ENCODE results near the gene CNTNAP2. TPM values are rescaled to one million over a fixed set of nuclear protein-coding genes. Genes with fewer than 3 reads are reported as not detected.

The CNTNAP2 gene
- total RNA-seq, 2 experiments from 2014 or later: not detected

DNA sequence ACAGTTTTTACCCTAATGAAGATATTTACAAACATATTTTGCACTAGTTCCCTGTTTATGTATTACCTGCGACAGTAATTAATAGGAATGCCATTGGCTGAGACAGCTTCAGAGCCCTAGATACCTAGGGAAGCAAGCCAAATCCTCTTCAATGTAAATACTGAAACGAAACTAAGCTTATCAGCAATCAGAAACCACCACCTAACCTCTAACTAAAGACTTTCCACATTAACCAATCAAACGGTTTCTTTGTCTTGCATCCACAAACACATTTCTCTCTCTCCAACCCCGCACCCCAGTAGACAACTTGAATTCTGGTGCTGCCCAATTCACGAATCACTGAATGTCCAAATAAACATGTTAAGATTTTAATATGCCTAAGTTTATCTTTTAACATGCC is 1999.6 kb downstream of the CNTNAP2 start:
- Mint-ChIP-seq H3K27ac (no peak overlapping the region), H3K9me3 (no peaks in the 10 kb centered on the region), H3K36me3 (no peaks in the 10 kb centered on the region), H3K4me3 (no peak overlapping the region), H3K4me1 (ENCODE audit: low read depth) (no peaks in the 10 kb centered on the region), H3K27me3 (peaks cover 4% of the 10 kb centered on the region)
- ChIA-PET CTCF (no interaction called here), POLR2A (interaction anchor here (0.6 kb wide), 2 partner anchors 75 to 189 kb away, joined by 3 read pairs; no protein-coding TSS in a partner anchor)
- intact Hi-C loops (cut with micrococcal nuclease): no loop called here
- DNase-seq: no peak

DNA sequence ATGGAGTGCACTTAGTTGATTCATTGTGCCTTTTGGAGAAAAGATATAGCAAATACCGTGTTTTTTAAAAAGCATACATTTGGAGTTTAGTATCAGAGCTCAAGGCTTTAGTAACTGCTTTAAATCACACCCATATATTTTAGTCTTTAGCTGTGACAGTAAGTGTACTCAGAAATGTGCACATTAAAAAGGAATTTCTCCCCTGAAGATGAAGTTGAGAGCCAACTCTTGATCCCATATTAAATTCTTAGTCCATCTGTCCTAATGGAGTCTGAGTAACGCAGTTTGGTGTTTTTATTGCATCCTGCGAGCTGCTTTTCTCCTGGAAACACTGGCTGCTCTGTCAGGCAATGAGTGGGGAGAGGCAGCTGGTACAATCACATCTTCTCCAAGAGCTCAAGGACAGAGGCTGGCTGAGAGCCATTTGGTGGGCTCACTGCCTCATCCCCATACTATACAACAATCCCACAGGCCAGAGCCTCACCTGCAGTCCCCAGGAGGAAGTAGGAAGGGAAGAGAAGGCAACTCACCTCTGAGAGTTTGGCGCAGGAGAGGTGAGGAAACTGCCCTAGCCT is 2000.3 kb downstream of the CNTNAP2 start:
- POLR2A ChIA-PET: interaction anchor here (0.6 kb wide), 1 partner anchor 188 kb away, joined by 3 read pairs; no protein-coding TSS in a partner anchor
- intact Hi-C loops (cut with micrococcal nuclease): no loop called here

DNA sequence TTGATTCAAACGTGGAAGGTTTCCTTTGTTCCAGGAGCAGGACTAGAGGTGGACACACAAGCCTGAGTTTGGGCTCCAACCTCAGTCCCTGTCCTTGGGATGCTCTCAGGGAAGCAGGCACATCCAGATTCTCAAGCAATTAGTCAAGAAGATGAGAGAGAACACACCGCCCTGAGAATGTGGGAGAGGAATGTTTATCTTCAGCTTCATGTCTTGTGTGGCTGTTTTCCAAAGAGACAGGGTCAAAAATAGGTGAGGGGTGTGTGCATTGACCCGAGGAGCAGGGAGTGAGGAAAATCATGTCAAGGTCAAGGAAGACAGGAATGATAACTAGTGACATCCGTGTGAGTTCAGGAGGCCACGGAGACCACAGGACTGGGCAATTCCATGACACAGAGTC is 2001.8 kb downstream of the CNTNAP2 start:
- Mint-ChIP-seq H3K27me3 (peaks cover 4% of the 10 kb centered on the region), H3K4me3 (no peak overlapping the region), H3K4me1 (ENCODE audit: low read depth) (no peaks in the 10 kb centered on the region), H3K27ac (no peak overlapping the region), H3K9me3 (no peaks in the 10 kb centered on the region), H3K36me3 (no peaks in the 10 kb centered on the region)
- ChIA-PET CTCF (no interaction called here), POLR2A (no interaction called here)
- no peak for DNase-seq
- intact Hi-C loops (cut with micrococcal nuclease): no loop called here

More for the DNA sequence above, 2000.3 kb downstream of the CNTNAP2 start:
- peaks cover 4% of the 10 kb centered on the region for H3K27me3 Mint-ChIP-seq
- no peaks in the 10 kb centered on the region for H3K9me3 Mint-ChIP-seq
- H3K36me3 Mint-ChIP-seq: no peaks in the 10 kb centered on the region
- no peak overlapping the region for H3K27ac Mint-ChIP-seq
- no peak for DNase-seq
- no peak overlapping the region for H3K4me3 Mint-ChIP-seq
- H3K4me1 Mint-ChIP-seq (ENCODE audit: low read depth): no peaks in the 10 kb centered on the region
- CTCF ChIA-PET: interaction anchor here (0.6 kb wide), 1 partner anchor 178 kb away, joined by 3 read pairs; no protein-coding TSS in a partner anchor

DNA sequence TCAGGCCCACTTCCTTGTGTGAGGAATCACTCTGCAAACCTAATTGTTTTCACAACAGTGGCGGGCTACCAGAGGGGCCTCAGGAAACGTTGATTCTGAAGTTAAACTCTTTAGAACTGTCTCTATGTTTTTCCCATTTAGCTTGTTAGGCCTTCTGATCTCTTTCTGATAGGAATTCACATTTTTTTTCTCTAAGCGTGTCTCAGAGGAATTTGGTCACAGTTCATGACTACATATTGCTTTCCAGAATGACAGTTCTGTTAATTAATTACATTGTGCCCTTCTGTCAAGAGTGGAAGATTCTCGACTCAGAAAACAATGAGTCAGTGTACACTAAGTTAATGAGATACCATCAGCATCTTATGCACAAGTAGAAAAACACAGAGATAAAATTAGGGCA is 2004.8 kb downstream of the CNTNAP2 start:
- intact Hi-C loops (cut with micrococcal nuclease): no loop called here
- ChIA-PET CTCF (no interaction called here), POLR2A (no interaction called here)
- Mint-ChIP-seq H3K4me3 (no peak overlapping the region), H3K27me3 (peaks cover 3% of the 10 kb centered on the region), H3K4me1 (ENCODE audit: low read depth) (no peaks in the 10 kb centered on the region), H3K36me3 (no peaks in the 10 kb centered on the region), H3K9me3 (no peaks in the 10 kb centered on the region), H3K27ac (no peak overlapping the region)
- DNase-seq: no peak

DNA sequence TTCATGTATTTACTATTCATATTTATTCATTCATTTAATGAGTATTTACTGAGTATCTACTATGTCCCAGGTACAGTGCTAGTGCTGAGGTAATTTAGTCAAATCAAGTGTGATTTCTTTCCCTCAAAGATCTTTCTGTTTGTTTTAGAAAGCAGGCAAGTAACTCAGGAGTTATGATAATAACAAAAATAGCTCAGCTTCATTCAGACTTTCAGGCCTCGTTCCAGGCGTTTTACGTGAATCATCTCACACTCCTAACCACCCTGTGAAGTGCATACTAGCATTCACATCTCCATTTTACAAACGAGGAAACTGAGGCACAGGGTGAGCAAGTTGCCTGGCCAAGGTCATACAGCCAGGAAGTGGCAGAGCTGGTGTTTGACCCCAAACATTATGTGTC is 2005.2 kb downstream of the CNTNAP2 start:
- no peaks in the 10 kb centered on the region for H3K4me1 Mint-ChIP-seq (ENCODE audit: low read depth)
- ChIA-PET POLR2A (no interaction called here), CTCF (no interaction called here)
- no peaks in the 10 kb centered on the region for H3K36me3 Mint-ChIP-seq
- peaks cover 3% of the 10 kb centered on the region for H3K27me3 Mint-ChIP-seq
- intact Hi-C loops (cut with micrococcal nuclease): no loop called here
- H3K4me3 Mint-ChIP-seq: no peak overlapping the region
- H3K27ac Mint-ChIP-seq: no peak overlapping the region
- no peaks in the 10 kb centered on the region for H3K9me3 Mint-ChIP-seq
- no peak for DNase-seq

DNA sequence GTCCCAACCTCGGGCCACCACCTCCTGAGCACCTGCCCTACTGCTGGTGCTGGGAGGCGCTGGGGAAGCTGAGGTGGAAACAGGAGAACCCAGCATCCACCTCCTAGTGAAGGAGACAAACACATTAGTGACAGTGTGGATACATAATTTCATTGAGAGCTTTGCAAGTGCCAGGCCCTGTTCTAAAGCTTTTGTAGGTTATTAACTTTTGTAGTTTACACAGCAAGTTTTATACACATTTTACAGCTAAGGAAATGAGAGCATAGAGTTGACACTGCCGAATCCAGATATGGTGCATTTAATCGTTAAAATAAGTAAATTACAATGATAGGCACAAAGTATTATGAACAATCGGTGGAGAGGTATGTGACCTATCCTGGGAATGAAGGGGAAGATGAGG is 2007.9 kb downstream of the CNTNAP2 start:
- ChIA-PET CTCF (no interaction called here), POLR2A (no interaction called here)
- Mint-ChIP-seq H3K4me1 (ENCODE audit: low read depth) (no peaks in the 10 kb centered on the region), H3K36me3 (no peaks in the 10 kb centered on the region), H3K9me3 (no peaks in the 10 kb centered on the region), H3K27me3 (no peaks in the 10 kb centered on the region), H3K4me3 (no peak overlapping the region), H3K27ac (no peak overlapping the region)
- intact Hi-C loops (cut with micrococcal nuclease): no loop called here
- no peak for DNase-seq

DNA sequence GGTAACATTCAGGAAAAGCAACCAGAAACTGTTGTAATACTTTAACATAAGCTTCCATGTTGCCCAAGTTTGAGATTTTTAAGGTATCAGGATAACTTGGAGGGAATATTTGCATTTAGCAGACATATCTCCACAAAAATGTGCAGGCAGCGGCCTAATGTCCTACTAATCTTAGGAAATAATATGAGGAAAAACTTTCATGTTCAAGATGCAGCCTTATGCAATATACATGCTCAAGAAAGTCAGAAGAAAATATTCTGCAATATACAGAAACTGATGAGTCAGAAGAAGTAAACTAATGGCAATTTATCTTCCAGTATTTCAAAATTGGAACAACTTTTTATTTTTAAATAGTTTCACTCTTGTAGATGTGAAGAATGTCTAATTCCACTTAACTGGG is 2010.8 kb downstream of the CNTNAP2 start:
- ChIA-PET POLR2A (no interaction called here), CTCF (no interaction called here)
- no peak for DNase-seq
- no peaks in the 10 kb centered on the region for H3K36me3 Mint-ChIP-seq
- no peaks in the 10 kb centered on the region for H3K4me1 Mint-ChIP-seq (ENCODE audit: low read depth)
- no peaks in the 10 kb centered on the region for H3K9me3 Mint-ChIP-seq
- intact Hi-C loops (cut with micrococcal nuclease): no loop called here
- no peaks in the 10 kb centered on the region for H3K27me3 Mint-ChIP-seq
- no peak overlapping the region for H3K27ac Mint-ChIP-seq
- H3K4me3 Mint-ChIP-seq: no peak overlapping the region

DNA sequence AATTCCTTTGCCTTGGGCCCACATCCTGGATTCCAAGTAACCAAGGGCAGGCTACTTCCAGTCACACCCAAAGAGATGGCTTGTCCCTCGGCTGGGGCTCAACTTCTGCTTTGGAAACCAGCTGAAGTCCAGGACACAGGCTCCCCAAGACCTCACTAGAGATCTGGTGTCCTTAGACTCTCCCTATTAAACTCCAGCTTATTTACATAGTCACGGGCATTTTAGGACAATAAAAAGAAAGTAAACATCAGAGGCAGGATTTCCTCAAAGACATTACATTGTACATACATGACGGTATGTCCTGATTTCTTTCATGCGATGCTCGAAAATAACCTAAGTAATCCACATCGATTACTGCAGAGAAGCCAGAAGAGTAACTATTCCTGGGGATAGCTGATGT is 2012.4 kb downstream of the CNTNAP2 start:
- H3K9me3 Mint-ChIP-seq: no peaks in the 10 kb centered on the region
- ChIA-PET CTCF (no interaction called here), POLR2A (no interaction called here)
- intact Hi-C loops (cut with micrococcal nuclease): no loop called here
- peaks cover 4% of the 10 kb centered on the region for H3K27me3 Mint-ChIP-seq
- H3K27ac Mint-ChIP-seq: no peak overlapping the region
- H3K4me1 Mint-ChIP-seq (ENCODE audit: low read depth): no peaks in the 10 kb centered on the region
- no peak overlapping the region for H3K4me3 Mint-ChIP-seq
- H3K36me3 Mint-ChIP-seq: no peaks in the 10 kb centered on the region
- DNase-seq: no peak

DNA sequence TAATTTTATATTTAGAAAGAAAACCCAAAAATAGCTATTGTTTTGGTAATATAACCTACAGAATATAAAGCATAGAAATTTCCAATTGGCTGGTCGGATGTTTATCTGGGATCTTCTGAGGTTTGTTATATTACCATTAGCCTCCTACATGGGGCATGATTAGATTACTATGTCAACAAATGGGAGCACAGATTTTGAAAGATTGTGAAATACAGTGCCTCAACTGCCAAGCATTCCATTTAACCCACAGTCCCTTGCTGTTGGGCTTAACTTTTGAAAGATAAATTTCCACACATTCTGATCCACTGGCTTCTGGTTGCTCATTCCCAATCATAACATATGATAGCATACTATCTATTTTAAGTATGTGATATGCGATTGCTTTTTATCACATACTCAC is 2018.5 kb downstream of the CNTNAP2 start:
- no peaks in the 10 kb centered on the region for H3K4me1 Mint-ChIP-seq (ENCODE audit: low read depth)
- POLR2A ChIA-PET: no interaction called here
- H3K27ac Mint-ChIP-seq: no peak overlapping the region
- H3K27me3 Mint-ChIP-seq: peaks cover 4% of the 10 kb centered on the region
- H3K36me3 Mint-ChIP-seq: no peaks in the 10 kb centered on the region
- DNase-seq: no peak
- no peaks in the 10 kb centered on the region for H3K9me3 Mint-ChIP-seq
- CTCF ChIA-PET: no interaction called here
- H3K4me3 Mint-ChIP-seq: no peak overlapping the region
- intact Hi-C loops (cut with micrococcal nuclease): no loop called here

DNA sequence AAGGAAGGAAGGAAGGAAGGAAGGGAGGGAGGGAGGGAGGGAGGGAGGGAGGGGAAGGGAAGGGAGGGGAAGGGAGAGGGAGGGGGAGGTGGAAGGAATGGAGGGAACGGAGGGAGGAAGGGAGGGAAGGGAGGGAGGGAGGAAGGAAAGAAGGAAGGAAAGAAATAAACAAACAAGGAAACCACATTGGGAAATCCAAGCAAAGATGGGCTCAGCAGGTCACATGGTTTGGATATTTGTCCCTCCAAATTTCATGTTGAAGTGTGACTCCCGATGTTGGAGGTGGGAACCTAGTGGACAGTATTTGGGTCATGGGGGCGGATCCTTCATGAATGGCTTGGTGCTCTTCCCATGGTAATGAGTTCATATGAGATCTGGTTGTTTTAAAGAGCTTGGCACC is 2019.4 kb downstream of the CNTNAP2 start:
- no peak for DNase-seq
- Mint-ChIP-seq H3K27ac (no peak overlapping the region), H3K9me3 (no peaks in the 10 kb centered on the region), H3K4me1 (ENCODE audit: low read depth) (no peaks in the 10 kb centered on the region), H3K4me3 (no peak overlapping the region), H3K36me3 (no peaks in the 10 kb centered on the region), H3K27me3 (peaks cover 4% of the 10 kb centered on the region)
- intact Hi-C loops (cut with micrococcal nuclease): no loop called here
- ChIA-PET POLR2A (no interaction called here), CTCF (no interaction called here)

DNA sequence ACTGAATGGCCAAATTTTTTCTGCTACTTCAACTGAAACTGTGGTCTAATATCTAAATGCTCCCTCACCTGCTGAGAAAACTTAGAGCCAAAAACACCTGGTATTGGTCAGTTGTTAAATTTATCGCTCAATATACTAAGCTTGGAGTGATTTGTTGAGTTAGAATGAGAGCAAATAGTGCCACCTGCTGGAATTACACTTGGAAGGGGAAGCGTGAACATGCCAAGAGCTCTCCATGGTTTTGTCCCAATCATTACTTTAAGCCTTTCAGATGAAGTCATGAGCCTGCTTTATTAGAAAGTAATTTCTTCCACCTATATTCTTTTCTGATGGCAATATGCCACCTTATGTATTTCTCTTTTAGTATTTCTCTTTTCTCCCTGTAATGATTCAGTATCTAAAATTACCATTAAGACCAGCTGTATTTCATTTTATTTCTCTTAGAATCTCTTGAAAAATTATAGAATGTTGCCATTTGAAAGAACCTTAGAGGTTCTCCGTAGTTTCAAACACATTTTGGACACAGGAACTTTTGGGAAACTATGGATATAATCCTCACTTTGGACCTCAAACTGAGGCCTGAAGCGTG is 2026.2 kb downstream of the CNTNAP2 start:
- CTCF ChIA-PET: interaction anchor here (0.7 to 1.2 kb wide), 6 partner anchors 13 to 675 kb away, joined by 3 read pairs; no protein-coding TSS in a partner anchor
- intact Hi-C loops (cut with micrococcal nuclease): no loop called here
- no peak for DNase-seq
- POLR2A ChIA-PET: no interaction called here
- Mint-ChIP-seq H3K27ac (no peak overlapping the region), H3K4me3 (no peak overlapping the region), H3K9me3 (no peaks in the 10 kb centered on the region), H3K27me3 (peaks cover 4% of the 10 kb centered on the region), H3K4me1 (ENCODE audit: low read depth) (no peaks in the 10 kb centered on the region), H3K36me3 (no peaks in the 10 kb centered on the region)

DNA sequence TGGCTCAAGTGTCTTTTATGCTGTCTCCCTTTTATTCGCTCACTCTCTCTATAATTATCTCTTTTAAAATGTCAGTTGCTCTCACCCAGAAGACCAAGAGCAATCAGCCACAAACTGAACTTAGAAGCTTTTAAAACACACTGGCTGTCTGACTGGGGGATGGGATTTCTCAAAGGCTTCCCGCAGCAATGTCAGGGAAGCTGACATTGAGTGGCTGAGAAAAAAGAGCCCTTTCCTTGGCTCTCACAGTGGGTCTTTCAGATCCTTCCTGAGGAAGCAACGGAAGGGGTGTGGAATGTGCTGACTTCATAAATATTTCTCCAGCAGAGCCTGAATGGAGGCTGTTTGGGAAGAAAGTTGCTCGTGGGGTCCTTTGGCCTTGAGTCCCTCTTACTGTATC is 2028.2 kb downstream of the CNTNAP2 start:
- no peak overlapping the region for H3K4me3 Mint-ChIP-seq
- CTCF ChIA-PET: no interaction called here
- H3K27ac Mint-ChIP-seq: no peak overlapping the region
- H3K9me3 Mint-ChIP-seq: no peaks in the 10 kb centered on the region
- no peaks in the 10 kb centered on the region for H3K4me1 Mint-ChIP-seq (ENCODE audit: low read depth)
- H3K36me3 Mint-ChIP-seq: no peaks in the 10 kb centered on the region
- peaks cover 8% of the 10 kb centered on the region for H3K27me3 Mint-ChIP-seq
- no peak for DNase-seq
- intact Hi-C loops (cut with micrococcal nuclease): no loop called here
- POLR2A ChIA-PET: no interaction called here

DNA sequence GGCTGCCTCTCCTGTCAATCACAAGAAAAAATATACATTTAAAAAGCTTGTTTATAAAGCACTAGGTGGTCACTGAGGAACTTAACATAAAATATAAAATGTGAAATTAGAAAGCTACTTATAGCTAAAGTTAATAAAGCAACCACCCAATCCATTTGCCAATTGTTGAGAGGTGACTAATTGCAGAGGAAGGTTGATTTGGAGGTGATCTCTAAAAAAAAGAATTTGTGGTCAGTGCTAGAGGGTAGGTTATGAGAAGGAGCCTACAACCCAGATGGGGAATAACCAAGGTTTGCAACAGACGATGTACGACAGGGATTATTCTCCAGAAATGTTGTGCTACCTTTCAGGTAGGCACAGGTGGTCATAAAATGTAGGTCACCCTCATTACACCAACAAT is 2029.7 kb downstream of the CNTNAP2 start:
- POLR2A ChIA-PET: no interaction called here
- H3K4me3 Mint-ChIP-seq: no peak overlapping the region
- peaks cover 8% of the 10 kb centered on the region for H3K27me3 Mint-ChIP-seq
- H3K36me3 Mint-ChIP-seq: no peaks in the 10 kb centered on the region
- no peaks in the 10 kb centered on the region for H3K9me3 Mint-ChIP-seq
- CTCF ChIA-PET: interaction anchor here (0.5 kb wide), 1 partner anchor 149 kb away, joined by 3 read pairs; no protein-coding TSS in a partner anchor
- H3K27ac Mint-ChIP-seq: no peak overlapping the region
- DNase-seq: no peak
- no peaks in the 10 kb centered on the region for H3K4me1 Mint-ChIP-seq (ENCODE audit: low read depth)
- intact Hi-C loops (cut with micrococcal nuclease): no loop called here
